NCI-H82 (cell line): ENCODE data around the gene CABP2.
"Not testable (repeated sequence)": the region's sequence is repeated elsewhere in the genome, so short reads cannot be mapped to it uniquely, and the experiment has no call there.

ENCODE experiments used
- DNase-seq: peaks from one replicate; lab custom pipeline; 2025; lab: John Stamatoyannopoulos, UW

CABP2 gene

GRCh38 chr11:67476692-67477091 lies 46.6 kb downstream of the CABP2 start:
- not testable (repeated sequence) for DNase-seq

- DNase-seq: no peak
Observed at GRCh38 chr11:67472882-67473281, 50.4 kb downstream of the CABP2 start.

GRCh38 chr11:67470337-67471002 lies 52.8 kb downstream of the CABP2 start:
- no peak for DNase-seq

GRCh38 chr11:67469508-67469811 lies 53.8 kb downstream of the CABP2 start:
- DNase-seq: no peak
